ENCODE results near the gene KCNJ10.
A peak's percentile ranks its signal among the peaks of the same experiment; 100 is the strongest.

KCNJ10 gene

DNA sequence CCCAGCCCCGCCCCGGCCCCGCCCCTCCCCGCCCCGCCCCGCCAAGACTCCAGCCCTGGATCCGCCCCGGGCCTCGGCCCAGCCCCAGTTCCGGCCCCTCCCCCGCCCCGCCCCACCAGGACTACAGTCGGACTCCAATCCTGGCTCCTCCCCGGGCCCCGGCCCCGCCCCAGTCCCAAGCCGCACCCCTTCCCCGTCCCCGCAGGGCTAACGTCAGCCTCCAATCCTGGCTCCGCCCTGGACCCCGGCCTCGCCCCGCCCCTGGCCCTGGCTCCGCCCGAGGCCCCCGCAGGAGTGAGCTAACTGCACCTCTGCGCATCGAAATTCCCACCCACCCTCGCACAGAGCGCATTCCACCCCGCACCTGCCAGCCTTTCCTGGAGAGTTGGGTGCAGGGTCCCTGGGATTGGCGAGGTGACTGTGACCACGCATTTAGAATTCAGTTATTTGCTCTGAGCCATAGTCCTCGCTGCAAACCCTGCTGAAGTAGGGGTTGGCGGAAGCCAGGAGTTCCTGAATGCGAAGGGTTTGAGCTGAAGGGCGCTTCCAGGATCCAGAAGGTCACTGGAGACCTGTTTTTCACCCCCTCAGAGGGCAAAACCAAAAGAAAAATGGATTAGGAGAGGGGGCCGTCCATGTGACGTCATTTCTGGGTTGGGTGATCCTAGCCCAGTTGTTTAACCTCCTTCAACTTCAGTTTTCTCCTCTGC, 29.0 kb upstream of the KCNJ10 start:
- DNase-seq = peak; percentile 98

GRCh38 chr1:160097911-160098851, 28.2 kb upstream of the KCNJ10 start, which contains the start of gene IGSF8:
IGSF8 (minus strand) TSS chr1:160098619; CDS start chr1:160098472, 147 bp downstream.
- DNase-seq = peak; percentile 91 to 95

- DNase-seq = peak in 1 of 2 donors; percentile 19
These were observed 27.4 kb upstream of the KCNJ10 start for GRCh38 chr1:160097151-160097910.

GRCh38 chr1:160096274-160097116, 26.5 kb upstream of the KCNJ10 start:
- peak in 1 of 2 donors; percentile 35 for DNase-seq

DNA sequence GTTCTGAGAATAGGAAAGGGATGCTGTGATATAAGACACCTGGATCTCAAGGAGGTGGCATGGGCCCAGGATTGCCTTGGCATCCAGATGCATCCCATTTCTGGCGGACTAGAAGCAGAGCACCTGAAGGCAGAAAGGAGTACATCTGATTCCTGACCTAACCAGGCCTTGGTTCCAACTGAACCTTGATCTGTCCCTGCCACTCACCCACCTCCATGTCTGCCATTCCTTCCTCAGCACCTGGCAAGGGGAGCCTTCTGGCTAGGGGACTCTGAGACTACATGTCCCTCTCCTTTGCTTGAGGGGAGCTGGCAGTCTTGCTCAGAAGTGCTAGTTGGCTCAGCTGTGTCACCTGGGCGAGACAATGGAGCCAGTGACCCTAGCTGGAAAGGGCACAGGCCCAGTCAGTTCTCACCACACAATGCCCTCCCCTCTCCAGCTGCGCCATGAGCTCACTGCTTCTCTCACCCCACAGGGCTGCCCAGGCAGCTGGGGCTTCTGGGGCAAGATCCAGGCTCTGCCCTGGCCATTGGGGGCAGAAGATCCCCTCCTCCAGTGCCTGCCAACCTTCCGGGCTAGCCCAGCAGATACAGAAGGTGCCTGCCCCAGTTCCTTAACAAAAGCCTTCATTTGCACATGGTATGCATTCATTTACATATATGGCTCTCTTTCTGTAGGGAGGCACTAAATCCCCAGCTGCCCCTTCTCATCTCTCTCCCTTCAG, 25.6 kb upstream of the KCNJ10 start:
- DNase-seq = no peak

- DNase-seq = no peak
These were observed 24.8 kb upstream of the KCNJ10 start for GRCh38 chr1:160094806-160095205.

GRCh38 chr1:160094291-160094625, 24.3 kb upstream of the KCNJ10 start:
- no peak for DNase-seq

DNA sequence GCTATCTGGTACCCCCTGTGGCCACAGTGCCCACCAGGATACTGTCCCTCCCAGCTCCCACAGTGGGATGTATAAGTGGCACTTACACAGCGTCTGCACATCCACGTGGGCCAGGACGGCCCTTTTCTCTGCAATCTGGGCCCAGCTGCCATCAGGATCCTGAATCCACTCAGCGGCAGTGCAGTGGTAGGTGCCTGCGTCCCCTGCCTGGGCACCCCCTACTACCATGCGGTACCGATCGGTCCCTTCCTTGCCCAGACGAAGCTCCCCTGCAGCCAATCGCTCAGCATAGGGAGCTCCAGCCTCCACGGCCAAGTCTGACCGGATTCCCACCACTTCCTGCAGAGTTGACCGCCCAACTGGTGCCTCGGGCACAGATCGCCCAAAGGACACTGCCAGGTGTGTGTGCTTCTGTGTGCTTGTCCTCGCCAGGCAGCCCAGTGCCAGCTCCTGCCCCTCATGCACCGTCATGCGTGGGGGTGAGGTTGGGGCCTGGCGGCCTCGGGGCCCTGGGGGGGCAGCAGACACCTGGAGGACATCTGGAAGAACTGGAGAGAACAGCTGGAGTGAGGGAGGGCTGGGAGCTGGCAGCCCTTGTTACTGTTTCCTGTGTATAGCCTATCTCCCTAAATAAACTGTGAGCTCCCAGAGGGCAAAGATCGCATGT, 23.8 kb upstream of the KCNJ10 start:
- DNase-seq = no peak

GRCh38 chr1:160093069-160093395, 23.1 kb upstream of the KCNJ10 start:
- DNase-seq = no peak

DNA sequence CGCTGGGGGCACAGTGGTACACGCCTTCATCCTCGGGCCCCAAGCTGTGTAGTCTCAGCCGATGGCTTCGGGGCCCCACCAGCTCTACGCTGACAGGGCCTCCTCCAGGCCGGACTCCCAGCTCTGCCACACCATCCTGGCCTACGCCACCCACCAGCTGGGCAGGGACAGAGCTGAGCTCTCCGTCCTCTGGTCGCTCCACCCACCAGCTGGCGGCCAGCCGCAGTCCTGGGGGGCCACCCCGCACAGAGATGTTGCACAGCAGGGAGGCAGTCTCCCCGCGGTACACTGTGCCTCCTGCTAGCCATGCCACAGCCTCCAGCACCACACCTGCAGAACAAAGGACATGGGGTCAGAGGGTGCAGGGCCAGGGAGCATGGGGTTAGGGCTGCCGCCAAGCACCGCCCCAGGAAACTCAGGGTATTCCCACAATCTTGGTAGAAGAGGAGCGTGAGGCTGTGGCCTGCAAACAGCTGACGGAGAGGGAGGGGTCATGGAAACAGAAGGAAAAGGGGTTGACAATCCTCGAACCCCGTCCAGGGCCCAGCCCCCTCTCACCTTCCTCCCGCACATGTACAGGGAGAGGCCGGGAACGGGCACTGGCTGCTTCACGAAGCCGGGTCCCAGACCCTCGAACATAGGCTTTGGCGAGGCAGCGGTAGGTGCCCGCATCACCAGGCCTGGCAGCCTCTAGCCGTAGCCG, 22.6 kb upstream of the KCNJ10 start:
- DNase-seq = no peak

GRCh38 chr1:160091666-160092223, 21.8 kb upstream of the KCNJ10 start:
- DNase-seq = no peak

DNA sequence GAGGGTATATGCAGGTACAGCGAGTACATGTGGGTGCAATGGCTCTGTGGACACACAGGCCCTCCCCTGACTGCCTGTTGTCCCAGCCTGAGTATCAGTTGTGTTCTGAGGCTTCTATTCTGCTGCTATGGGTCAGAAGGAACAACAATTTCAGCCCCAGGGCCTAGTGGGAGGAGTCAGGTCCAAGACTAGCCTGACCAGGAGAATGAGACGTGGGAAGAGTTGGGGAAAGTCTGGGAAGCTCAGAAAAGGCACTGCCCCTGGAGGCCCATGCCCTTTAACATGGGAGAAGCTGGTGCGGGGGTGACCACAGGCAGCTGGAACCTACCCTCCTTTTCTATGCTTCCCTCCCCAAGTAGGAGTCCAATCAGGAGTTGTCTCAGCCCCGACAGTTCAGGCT, 20.8 kb upstream of the KCNJ10 start:
- DNase-seq = no peak

GRCh38 chr1:160089883-160090282, 19.9 kb upstream of the KCNJ10 start:
- DNase-seq = no peak

DNA sequence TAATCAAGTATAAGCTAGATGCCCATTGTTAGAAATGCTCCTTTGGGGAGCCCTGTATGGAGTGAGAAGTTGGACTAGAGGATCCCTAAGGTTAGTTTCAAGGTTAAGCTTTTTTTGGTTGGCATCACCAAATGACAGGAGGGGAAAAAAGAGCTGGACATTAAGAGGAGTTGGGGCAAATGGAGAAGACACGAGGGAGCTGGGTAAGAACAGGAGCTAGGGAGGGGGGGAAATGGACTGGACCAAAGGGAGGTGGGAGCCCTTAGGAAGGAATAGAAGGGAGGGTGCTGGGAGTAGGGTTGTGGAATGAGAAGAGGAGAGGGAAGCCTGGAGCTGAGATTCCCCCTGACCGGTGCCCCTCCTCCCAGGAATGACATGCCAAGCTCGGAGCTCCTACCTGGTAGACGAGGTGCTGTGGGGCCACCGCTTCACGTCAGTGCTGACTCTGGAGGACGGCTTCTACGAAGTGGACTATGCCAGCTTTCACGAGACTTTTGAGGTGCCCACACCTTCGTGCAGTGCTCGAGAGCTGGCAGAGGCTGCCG, 17.2 kb upstream of the KCNJ10 start:
- no peak for DNase-seq

DNA sequence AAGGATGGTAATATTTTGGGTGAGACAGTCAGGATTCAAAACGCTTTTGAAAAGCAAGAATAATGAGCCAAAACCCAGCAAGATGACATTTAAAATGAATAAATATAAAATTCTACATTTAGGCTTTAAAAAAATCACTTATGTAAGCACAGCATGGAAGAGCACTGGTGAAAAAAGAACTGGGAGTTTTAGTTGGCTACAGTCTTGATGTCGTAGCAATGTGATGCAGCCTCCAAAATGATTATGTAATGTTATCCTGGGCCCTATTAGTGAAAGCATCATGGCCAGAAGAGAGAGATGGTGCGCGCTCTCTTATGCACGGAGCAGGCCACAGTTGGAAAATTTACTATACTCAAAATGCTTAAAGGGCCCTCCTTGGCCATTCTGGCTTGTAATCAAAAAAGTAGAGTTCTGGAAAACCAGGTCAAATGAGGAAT, 16.5 kb upstream of the KCNJ10 start:
- DNase-seq = no peak

DNA sequence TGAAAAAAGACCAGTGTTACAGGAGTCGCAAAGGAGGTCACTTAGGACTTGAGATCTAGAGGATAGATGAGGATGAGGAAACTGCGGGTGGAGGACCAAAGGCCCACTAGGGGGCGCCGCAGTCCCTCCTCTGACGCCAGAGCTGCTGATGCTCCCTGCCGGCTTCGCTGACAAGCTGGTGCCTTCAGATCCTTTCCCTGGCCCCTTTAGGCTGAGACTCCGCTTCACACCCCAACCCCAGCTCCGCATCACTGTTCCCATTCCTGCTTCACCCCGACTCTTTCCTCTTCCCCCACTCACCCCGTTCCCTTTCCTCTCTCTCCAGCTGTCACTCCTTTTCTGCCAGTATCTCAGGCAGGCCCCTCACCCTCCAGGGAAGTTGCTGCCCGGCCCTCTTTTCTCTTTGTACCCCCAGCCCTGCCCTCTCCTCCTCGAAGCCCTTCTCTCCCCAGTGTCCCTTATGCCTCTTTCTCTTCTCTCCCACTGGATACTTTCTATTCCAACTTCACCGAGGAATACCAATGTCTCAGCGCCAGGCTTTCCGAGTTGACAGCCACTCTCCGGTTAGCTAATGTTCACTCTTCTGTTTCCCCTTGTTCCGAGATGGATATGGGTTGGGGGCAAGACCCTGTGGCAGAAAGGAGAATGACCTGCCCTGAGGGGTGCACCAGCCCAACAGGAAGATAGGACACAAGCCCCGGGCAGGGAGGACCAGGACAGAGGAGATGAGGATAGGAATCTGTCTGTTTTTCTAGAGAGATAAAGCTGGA, 15.9 kb upstream of the KCNJ10 start:
- peak; percentile 77 to 78 for DNase-seq

DNA sequence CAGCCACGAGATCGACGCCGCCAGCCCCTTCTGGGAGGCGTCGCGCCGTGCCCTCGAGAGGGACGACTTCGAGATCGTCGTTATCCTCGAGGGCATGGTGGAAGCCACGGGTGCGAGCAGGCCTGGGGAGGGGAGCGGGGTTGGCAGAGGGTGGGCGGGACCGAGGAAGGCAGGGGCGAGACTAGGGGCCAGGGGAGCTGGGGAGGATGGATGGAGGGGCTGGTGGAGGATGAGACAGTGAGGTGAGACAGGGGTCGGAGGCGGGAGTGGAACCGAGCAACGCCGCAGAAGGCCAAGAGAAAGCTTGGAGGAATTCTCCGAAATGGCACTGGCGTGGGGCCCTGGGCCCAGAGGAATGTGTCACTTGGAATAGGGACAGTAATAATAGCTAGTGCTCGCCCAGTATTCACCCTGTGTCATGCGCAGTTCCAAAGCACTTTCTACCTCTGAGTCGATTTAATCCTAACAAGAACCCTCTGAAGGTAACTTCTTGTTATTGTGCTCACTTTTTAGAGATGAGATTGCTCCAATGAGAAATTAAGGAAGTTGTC, 14.9 kb upstream of the KCNJ10 start:
- DNase-seq = no peak

DNA sequence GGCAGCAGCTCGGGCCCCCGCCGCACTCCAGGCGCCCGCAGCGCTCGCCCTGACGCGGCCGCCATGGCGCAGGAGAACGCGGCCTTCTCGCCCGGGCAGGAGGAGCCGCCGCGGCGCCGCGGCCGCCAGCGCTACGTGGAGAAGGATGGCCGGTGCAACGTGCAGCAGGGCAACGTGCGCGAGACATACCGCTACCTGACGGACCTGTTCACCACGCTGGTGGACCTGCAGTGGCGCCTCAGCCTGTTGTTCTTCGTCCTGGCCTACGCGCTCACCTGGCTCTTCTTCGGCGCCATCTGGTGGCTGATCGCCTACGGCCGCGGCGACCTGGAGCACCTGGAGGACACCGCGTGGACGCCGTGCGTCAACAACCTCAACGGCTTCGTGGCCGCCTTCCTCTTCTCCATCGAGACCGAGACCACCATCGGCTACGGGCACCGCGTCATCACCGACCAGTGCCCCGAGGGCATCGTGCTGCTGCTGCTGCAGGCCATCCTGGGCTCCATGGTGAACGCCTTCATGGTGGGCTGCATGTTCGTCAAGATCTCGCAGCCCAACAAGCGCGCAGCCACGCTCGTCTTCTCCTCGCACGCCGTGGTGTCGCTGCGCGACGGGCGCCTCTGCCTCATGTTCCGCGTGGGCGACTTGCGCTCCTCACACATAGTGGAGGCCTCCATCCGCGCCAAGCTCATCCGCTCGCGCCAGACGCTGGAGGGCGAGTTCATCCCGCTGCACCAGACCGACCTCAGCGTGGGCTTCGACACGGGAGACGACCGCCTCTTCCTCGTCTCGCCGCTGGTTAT, 14.2 kb upstream of the KCNJ10 start:
- DNase-seq = peak; percentile 74 to 80

Measured in CD4-positive, alpha-beta T cell treated with Interleukin-4 for 1 hour (primary cell).